GM12891 (cell line): ENCODE results near the gene NPEPPS.
"Not testable (repeated sequence)": the region's sequence is repeated elsewhere in the genome, so short reads cannot be mapped to it uniquely, and the experiment has no call there.

ENCODE experiments used
- PAX5 ChIP-seq: IDR thresholded peaks from 2 replicates; pipeline ENCODE4 v1.6.1; 2011; ENCODE audit warnings: low read length, moderate library complexity, mild to moderate bottlenecking; ENCODE audit not compliant: insufficient read depth, severe bottlenecking
- POLR2AphosphoS5 ChIP-seq: IDR thresholded peaks from 2 replicates; pipeline ENCODE4 v1.6.1; 2011; ENCODE audit warnings: low read depth, low read length, control low read depth
- TAF1 ChIP-seq: IDR thresholded peaks from 2 replicates; pipeline ENCODE4 v1.6.1; 2011; ENCODE audit warnings: low read depth, low read length, control low read depth

DNA sequence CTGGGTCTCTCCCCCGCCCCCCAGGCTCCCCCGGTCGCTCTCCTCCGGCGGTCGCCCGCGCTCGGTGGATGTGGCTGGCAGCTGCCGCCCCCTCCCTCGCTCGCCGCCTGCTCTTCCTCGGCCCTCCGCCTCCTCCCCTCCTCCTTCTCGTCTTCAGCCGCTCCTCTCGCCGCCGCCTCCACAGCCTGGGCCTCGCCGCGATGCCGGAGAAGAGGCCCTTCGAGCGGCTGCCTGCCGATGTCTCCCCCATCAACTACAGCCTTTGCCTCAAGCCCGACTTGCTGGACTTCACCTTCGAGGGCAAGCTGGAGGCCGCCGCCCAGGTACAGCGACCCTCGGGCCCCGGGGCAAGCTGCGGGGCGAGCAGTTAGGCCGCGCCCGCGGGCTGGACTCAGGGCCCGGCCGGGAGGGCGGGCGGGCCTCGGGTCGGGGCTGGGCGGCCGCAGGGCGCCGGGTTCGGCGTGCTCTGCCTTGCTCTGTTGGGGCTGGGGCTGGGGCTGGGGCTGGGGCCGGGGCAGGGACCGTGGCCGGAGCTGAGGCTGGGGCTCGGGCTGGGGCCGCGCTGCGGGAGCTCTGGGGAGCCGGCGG is 419 bp downstream of the NPEPPS start:
- not testable (repeated sequence) for TF ChIP-seq POLR2AphosphoS5, PAX5, TAF1
